HepG2 (cell line): ENCODE measurements around the gene SCARF1. TPM values are rescaled to one million over a fixed set of nuclear protein-coding genes. Genes with fewer than 3 reads are reported as not detected.

Experiments
- FOXK1 ChIP-seq: sonication (generic); formaldehyde crosslinking; IDR thresholded peaks from 2 replicates; pipeline ENCODE4 v1.4.0; 2020; ENCODE audit warnings: low read depth, missing genetic modification reagents, borderline replicate concordance
- GATAD1 ChIP-seq: IDR thresholded peaks from 2 replicates; pipeline ENCODE4 v1.6.1; 2016; ENCODE audit warnings: missing genetic modification reagents, missing compliant biosample characterization
- HOXA3 ChIP-seq: sonication (generic); formaldehyde crosslinking; IDR thresholded peaks from 2 replicates; pipeline ENCODE4 v1.5.0; 2020; ENCODE audit warnings: missing genetic modification reagents
- MEIS1 ChIP-seq: sonication (generic); formaldehyde crosslinking; IDR thresholded peaks from 2 replicates; pipeline ENCODE4 v1.9.0; 2021; ENCODE audit warnings: mild to moderate bottlenecking, missing genetic modification reagents, moderate library complexity, borderline replicate concordance
- PCBP1 ChIP-seq: fragments of 200-400 bp; formaldehyde crosslinking; IDR thresholded peaks from 2 replicates; pipeline ENCODE4 v1.6.1; 2017; ENCODE audit warnings: mild to moderate bottlenecking, low read depth, low read length, borderline replicate concordance
- RELA ChIP-seq: sonication (generic); formaldehyde crosslinking; IDR thresholded peaks from 2 replicates; pipeline ENCODE4 v1.4.0; 2020; ENCODE audit warnings: missing genetic modification reagents
- SRSF4 ChIP-seq: fragments of 200-400 bp; formaldehyde crosslinking; IDR thresholded peaks from one replicate; pipeline ENCODE4 v1.6.1; 2018; ENCODE audit warnings: mild to moderate bottlenecking, low read depth, low read length, moderate library complexity; ENCODE audit not compliant: poor library complexity, severe bottlenecking
- STAG1 ChIP-seq: sonication (generic); formaldehyde crosslinking; IDR thresholded peaks from 2 replicates; pipeline ENCODE4 v1.4.0; 2020; ENCODE audit warnings: missing genetic modification reagents
- ZNF264 ChIP-seq: sonication (generic); formaldehyde crosslinking; IDR thresholded peaks from 2 replicates; pipeline ENCODE4 v1.4.0; 2020; ENCODE audit warnings: missing genetic modification reagents
- ZNF292 ChIP-seq: sonication (generic); formaldehyde crosslinking; IDR thresholded peaks from 2 replicates; pipeline ENCODE4 v1.8.1; 2022; ENCODE audit warnings: mild to moderate bottlenecking, low read depth, missing genetic modification reagents, borderline replicate concordance
- ZNF326 ChIP-seq: sonication (generic); formaldehyde crosslinking; IDR thresholded peaks from 2 replicates; pipeline ENCODE4 v1.4.0; 2020; ENCODE audit warnings: missing genetic modification reagents, borderline replicate concordance
- ZNF768 ChIP-seq: sonication (generic); formaldehyde crosslinking; IDR thresholded peaks from 2 replicates; pipeline ENCODE4 v1.4.0; 2020; ENCODE audit warnings: missing genetic modification reagents
- polyA plus RNA-seq, 8 experiments: library from polyadenylated mRNA; depleted of rRNA in 3 of 8; stranded (reverse) in 7 of 8; unstranded in 1 of 8; fragments of >200 nt; fragmentation: Illumina TruSeq in 4 of 8; extraction: Trizol in 4 of 8; gene quantifications; 2 replicates each; pipeline versions ENCODE4 v1.2.1 to v1.2.3, GENCODE V29; 2011 to 2016; ENCODE audit warnings: low read depth in 4 of 8, missing spikeins in 1 of 8, mixed read lengths in 1 of 8; ENCODE audit not compliant: insufficient read depth in 1 of 8
- total RNA-seq, 5 experiments: library from RNA; depleted of rRNA; stranded (reverse); fragments of >200 nt; fragmentation: Illumina TruSeq; extraction: Trizol; gene quantifications; 2 replicates each; pipeline ENCODE4 v1.2.3, GENCODE V29; 2016; ENCODE audit warnings: low read depth in 1 of 5
- TF ChIP-seq, protein P1 (sequence below): sonication (generic); formaldehyde crosslinking; IDR thresholded peaks from 2 replicates; pipeline ENCODE4 v1.8.1; 2023; ENCODE audit warnings: mild to moderate bottlenecking, missing genetic modification reagents
- TF ChIP-seq, protein P2 (sequence below): sonication (generic); formaldehyde crosslinking; IDR thresholded peaks from 2 replicates; pipeline ENCODE4 v1.8.1; 2023; ENCODE audit warnings: mild to moderate bottlenecking, missing genetic modification reagents, borderline replicate concordance
- TF ChIP-seq, protein P3 (sequence below): sonication (generic); formaldehyde crosslinking; IDR thresholded peaks from 2 replicates; pipeline ENCODE4 v1.4.0; 2020; ENCODE audit warnings: mild to moderate bottlenecking, missing genetic modification reagents
- TF ChIP-seq, protein P4 (sequence below): IDR thresholded peaks from 2 replicates; pipeline ENCODE4 v1.6.1; 2016; ENCODE audit warnings: low read depth, missing genetic modification reagents, missing compliant biosample characterization
- TF ChIP-seq, protein P5 (sequence below): sonication (generic); formaldehyde crosslinking; IDR thresholded peaks from 2 replicates; pipeline ENCODE4 v1.4.0; 2020; ENCODE audit warnings: missing genetic modification reagents; ENCODE audit errors: not compliant biosample characterization
- TF ChIP-seq, protein P6 (sequence below): sonication (generic); formaldehyde crosslinking; IDR thresholded peaks from 2 replicates; pipeline ENCODE4 v1.5.0; 2020; ENCODE audit warnings: missing genetic modification reagents

Gene SCARF1
- total and polyA plus RNA-seq, 2 of the 13 experiments (the other 11 are each of a cell fraction or from before 2014, with no cell fraction given), result 0.24 to 0.71 TPM

DNA sequence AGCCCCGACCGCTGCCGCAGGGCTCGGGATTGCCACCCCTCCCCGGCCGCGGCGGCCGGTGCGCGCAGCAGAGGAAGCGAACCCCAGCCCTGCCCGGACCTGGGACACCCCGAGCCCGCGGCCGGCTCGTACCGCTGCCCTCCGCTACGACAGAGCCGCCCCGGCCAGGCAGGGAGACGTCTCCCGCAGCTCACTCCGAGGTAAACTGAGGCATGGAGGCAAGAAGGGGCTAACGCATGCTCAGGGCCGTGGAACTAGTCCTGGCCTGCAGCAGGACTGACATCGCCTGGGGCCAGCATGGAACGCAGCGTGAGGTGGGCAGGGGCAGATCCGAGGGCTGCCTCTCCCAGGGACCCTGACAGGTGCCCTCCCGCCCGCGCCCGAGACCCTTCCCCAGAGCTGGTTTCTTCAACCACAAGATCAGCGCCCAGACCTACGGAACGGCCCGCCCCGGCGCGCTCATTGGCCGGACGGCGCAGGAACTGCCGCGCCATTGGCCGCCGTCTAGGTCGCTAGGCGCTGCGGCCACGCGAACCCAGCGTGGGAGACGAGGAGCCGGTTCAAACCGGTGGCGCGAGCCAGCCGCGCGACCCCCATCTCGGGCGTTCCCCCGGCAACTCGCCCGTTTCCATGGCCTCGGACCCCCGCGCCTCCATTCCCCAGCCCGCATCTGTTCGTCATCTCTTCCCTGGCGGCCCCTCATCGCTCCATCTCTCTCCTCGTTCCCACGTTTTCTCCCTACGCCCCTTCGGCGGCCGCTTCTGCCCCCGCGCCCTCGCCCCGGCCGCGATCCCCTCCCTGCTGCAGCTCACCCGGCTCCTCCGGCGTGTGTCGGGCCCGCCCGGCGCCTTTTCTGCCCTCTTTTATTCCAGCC lies 17.3 kb downstream of the SCARF1 start, which contains the start of gene SLC43A2 (continued):
- TF ChIP-seq, protein P1, sequence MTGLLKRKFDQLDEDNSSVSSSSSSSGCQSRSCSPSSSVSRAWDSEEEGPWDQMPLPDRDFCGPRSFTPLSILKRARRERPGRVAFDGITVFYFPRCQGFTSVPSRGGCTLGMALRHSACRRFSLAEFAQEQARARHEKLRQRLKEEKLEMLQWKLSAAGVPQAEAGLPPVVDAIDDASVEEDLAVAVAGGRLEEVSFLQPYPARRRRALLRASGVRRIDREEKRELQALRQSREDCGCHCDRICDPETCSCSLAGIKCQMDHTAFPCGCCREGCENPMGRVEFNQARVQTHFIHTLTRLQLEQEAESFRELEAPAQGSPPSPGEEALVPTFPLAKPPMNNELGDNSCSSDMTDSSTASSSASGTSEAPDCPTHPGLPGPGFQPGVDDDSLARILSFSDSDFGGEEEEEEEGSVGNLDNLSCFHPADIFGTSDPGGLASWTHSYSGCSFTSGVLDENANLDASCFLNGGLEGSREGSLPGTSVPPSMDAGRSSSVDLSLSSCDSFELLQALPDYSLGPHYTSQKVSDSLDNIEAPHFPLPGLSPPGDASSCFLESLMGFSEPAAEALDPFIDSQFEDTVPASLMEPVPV, result peak; percentile 78; the same call in 1 of the 2 replicates
- TF ChIP-seq RELA (CRISPR knock-in tag) (no peak), GATAD1 (CRISPR knock-in tag) (no peak), STAG1 (CRISPR knock-in tag) (no peak), MEIS1 (CRISPR knock-in tag) (0 out of 2 replicates have a peak, but pooled peaks have one; percentile 45), HOXA3 (no peak; the same call in 1 of the 2 replicates), ZNF326 (CRISPR knock-in tag) (no peak), ZNF768 (CRISPR knock-in tag) (no peak), ZNF292 (CRISPR knock-in tag) (no peak), FOXK1 (CRISPR knock-in tag) (no peak), SRSF4 (no peak), ZNF264 (CRISPR knock-in tag) (no peak), PCBP1 (no peak)
- TF ChIP-seq, protein P2, sequence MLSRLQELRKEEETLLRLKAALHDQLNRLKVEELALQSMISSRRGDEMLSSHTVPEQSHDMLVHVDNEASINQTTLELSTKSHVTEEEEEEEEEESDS, result no peak
- TF ChIP-seq, protein P3, sequence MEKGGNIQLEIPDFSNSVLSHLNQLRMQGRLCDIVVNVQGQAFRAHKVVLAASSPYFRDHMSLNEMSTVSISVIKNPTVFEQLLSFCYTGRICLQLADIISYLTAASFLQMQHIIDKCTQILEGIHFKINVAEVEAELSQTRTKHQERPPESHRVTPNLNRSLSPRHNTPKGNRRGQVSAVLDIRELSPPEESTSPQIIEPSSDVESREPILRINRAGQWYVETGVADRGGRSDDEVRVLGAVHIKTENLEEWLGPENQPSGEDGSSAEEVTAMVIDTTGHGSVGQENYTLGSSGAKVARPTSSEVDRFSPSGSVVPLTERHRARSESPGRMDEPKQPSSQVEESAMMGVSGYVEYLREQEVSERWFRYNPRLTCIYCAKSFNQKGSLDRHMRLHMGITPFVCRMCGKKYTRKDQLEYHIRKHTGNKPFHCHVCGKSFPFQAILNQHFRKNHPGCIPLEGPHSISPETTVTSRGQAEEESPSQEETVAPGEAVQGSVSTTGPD, result no peak
- TF ChIP-seq, protein P4, sequence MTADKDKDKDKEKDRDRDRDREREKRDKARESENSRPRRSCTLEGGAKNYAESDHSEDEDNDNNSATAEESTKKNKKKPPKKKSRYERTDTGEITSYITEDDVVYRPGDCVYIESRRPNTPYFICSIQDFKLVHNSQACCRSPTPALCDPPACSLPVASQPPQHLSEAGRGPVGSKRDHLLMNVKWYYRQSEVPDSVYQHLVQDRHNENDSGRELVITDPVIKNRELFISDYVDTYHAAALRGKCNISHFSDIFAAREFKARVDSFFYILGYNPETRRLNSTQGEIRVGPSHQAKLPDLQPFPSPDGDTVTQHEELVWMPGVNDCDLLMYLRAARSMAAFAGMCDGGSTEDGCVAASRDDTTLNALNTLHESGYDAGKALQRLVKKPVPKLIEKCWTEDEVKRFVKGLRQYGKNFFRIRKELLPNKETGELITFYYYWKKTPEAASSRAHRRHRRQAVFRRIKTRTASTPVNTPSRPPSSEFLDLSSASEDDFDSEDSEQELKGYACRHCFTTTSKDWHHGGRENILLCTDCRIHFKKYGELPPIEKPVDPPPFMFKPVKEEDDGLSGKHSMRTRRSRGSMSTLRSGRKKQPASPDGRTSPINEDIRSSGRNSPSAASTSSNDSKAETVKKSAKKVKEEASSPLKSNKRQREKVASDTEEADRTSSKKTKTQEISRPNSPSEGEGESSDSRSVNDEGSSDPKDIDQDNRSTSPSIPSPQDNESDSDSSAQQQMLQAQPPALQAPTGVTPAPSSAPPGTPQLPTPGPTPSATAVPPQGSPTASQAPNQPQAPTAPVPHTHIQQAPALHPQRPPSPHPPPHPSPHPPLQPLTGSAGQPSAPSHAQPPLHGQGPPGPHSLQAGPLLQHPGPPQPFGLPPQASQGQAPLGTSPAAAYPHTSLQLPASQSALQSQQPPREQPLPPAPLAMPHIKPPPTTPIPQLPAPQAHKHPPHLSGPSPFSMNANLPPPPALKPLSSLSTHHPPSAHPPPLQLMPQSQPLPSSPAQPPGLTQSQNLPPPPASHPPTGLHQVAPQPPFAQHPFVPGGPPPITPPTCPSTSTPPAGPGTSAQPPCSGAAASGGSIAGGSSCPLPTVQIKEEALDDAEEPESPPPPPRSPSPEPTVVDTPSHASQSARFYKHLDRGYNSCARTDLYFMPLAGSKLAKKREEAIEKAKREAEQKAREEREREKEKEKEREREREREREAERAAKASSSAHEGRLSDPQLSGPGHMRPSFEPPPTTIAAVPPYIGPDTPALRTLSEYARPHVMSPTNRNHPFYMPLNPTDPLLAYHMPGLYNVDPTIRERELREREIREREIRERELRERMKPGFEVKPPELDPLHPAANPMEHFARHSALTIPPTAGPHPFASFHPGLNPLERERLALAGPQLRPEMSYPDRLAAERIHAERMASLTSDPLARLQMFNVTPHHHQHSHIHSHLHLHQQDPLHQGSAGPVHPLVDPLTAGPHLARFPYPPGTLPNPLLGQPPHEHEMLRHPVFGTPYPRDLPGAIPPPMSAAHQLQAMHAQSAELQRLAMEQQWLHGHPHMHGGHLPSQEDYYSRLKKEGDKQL (CRISPR knock-in tag), result no peak
- TF ChIP-seq, protein P5, sequence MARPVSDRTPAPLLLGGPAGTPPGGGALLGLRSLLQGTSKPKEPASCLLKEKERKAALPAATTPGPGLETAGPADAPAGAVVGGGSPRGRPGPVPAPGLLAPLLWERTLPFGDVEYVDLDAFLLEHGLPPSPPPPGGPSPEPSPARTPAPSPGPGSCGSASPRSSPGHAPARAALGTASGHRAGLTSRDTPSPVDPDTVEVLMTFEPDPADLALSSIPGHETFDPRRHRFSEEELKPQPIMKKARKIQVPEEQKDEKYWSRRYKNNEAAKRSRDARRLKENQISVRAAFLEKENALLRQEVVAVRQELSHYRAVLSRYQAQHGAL (CRISPR knock-in tag), result peak; percentile 37
- TF ChIP-seq, protein P6, sequence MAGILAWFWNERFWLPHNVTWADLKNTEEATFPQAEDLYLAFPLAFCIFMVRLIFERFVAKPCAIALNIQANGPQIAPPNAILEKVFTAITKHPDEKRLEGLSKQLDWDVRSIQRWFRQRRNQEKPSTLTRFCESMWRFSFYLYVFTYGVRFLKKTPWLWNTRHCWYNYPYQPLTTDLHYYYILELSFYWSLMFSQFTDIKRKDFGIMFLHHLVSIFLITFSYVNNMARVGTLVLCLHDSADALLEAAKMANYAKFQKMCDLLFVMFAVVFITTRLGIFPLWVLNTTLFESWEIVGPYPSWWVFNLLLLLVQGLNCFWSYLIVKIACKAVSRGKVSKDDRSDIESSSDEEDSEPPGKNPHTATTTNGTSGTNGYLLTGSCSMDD, result no peak
